C1 segment of cervical spinal cord (tissue), 14 donors: Measurements from ENCODE around the gene PKD1L1.

Experiments
- DNase-seq, 14 donors: peaks; one replicate each; lab custom pipeline; 2025; lab: John Stamatoyannopoulos, UW

The PKD1L1 gene

DNA sequence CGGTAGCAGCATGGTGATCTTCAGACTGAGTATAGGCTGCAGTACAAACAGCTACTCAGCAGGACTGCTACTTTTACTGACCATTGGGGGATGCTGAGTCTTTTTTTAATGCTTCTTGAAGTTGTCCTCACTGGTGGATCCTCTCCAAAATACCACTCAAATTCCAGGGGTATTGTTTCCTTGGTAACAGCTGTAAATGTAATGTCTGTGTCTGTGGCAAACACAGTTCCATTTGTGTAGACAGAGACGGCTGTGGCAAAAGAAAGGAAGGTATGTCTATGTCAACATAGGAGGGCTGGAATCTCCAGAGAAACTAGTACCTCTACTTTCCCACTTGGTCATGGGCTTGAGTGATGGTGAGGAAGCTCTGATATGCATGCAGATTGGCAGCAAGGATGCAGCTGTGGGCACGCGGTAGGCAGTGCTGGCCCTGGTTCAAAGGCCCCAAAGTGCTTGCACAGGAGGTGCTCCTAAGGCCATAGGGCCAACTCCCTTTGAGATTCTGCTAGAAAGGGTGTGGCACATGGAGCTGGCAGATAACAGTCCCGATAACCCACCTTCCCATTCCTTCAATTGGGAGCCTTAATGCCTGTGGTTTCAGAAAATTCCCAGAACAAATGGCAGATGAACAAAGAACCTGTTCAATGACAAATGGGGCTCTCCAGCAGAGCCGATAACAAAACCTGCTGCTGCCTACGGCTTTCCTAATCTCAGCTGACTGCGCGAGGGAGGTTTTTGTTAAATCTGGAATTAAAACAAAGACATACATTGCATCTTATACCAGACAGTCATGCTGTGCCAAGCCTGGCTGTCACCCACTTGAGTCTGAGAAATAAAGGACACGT is 43.0 kb downstream of the PKD1L1 start:
- no peak for DNase-seq

DNA sequence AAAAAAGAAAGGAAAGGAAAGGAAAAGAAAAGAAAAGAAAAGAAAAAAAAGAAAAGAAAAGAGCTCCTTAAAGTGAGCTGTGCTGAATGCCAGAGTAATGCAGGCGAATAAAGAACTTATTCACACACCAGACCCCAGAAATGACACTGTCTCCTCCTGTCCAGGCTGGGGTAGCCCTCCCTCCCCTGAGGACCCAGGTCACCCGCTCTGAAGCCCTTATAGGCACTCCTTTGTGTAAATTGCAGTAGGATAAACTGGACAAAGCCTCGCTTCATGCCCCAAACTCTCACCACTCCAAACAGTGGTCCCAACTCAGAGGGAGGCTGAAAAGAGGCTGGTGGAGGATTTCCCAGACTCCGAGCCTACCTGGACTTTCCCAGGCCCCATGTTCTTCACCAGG is 46.3 kb downstream of the PKD1L1 start:
- no peak for DNase-seq

DNA sequence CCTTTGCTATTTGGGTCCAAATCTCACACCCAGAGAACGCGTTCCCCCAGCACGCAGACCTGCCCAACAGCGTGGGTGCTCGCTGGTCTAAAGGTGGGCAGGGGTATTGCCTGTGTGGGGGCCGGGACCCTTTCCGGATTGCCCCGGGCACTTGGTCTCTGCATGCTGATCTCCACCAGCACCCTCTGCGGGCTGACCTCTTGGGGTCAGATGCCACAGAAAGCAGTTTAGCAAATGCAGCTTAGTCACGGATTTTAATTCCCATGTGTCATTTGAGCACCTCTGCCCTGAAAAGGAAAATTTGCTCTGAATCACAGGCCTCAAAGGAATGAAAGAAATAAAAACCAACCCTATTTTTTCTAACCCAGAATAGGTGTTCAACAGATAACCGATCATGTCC is 46.7 kb downstream of the PKD1L1 start:
- DNase-seq, result no peak

DNA sequence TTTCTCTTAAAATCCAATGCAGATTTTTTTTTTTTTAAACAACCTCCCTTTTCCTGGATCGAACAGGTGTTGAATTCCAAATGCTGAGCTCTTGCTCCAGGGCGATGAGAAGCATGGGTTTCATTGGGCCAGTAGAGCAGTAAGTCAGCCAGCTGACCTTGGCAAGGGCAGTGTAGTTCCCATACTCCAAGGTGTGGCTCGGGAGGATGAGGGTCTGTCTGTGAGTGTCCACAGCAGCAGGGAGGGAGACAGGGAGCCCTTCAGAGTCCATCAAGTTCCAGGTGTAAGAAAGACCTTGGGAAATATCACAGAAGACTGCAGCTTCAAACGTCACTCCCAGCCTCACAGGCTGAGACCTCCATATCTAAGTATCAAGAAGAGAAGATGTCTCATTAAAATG is 50.4 kb downstream of the PKD1L1 start:
- DNase-seq, result no peak

- DNase-seq, result no peak
These were observed 51.4 kb downstream of the PKD1L1 start for GRCh38 chr7:47896809-47897423.

GRCh38 chr7:47895026-47895425 is 53.2 kb downstream of the PKD1L1 start:
- DNase-seq, result no peak

GRCh38 chr7:47893721-47894365 is 54.4 kb downstream of the PKD1L1 start:
- no peak for DNase-seq

DNA sequence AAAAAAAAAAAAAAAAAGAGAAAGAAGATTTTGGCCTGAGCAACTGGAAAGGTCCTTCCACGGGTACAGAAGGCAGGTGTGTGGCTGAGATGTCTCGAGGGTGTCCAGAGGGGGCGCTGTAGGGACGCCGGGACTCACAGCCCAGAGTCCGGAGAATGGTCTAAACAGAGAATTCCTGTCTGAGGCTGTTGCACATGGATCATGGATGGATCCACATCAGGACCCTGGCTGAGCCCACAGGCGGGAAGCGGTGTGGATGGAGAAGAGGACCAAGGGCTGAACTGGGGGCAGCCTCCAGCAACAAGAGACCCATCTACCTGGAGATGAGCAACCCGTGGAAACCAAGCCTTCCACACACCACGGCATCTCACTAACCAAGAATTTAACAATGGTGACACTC is 55.0 kb downstream of the PKD1L1 start:
- no peak for DNase-seq

DNA sequence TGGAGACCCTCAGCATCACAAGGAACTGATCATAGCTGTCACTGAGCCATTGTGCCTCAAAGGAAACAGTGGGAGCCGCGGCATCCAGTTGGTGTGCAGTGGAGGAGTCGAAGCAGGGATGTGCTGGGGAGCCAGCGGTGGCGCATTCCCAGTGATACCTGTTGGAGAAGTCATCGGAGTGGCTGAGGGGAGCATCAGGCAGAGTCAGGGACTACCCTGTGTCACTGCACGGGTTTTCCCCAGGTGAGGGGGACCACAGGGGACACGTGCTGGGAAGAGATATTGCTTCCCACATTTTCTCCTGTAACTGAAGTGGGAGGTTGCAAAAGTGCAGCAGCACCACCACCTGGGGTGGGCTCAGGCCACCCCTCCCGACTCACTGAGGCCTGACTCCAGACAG is 57.7 kb downstream of the PKD1L1 start:
- DNase-seq, result no peak

GRCh38 chr7:47890125-47890524 is 58.1 kb downstream of the PKD1L1 start:
- DNase-seq, result no peak

DNA sequence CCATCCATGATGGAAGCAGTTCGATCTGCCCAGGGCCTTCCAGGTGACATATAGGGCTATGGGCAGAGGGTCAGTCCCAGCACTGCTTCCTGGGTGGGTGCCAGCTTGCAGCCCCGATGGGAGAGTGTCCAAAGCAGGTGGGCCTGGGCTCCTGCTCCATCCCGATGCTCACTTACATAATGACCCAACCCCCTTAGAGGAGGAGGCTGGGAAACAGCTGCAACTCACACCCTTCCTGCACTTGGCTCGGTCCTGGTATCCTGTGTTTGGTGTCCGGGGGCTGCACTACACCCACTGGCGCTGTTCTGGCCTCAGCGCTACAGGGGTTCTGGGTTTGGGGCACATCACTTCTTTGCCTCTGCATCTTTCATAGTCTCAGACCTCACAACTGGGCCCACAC is 58.5 kb downstream of the PKD1L1 start:
- no peak for DNase-seq

- no peak for DNase-seq
These were observed 59.6 kb downstream of the PKD1L1 start for GRCh38 chr7:47888371-47889265.

- DNase-seq, result no peak
These were observed 61.1 kb downstream of the PKD1L1 start for GRCh38 chr7:47887016-47887640.

DNA sequence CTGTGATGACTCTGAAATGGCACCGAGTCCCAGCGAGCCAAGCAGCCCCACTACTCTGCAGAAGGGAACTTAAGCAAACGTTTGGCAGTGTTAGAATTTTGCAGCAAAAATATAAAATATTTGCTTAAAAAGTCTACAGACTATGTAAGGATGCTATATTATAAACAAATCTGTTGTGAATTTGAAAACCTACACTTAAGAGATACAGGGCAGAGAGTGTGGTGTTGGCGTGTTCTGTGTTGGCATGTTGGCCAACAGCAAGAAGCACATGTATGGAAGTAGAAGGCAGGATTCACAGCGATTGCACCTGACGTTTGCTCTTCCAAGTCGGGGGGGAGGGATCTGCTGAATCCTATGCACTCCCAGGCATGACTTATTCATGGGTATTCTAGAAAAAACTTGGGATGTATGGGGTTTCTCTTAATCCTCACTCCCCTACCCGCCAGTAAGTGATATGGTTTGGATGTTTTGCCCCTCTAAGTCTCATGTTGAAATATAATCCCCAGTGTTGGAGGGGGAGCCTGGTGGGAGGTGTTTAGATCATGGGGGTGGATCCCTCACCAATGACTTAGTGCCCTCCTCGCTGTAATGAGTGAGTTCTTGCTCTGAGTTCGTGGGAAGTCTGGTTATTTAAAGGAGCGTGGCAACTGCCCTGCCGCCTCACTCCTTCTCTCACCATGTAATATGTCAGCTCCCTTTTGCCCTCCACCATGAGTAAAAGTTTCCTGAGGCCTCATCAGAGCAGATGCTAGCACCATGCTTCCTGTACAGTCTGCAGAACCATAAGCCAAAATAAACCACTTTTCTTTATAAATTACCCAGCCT is 62.1 kb downstream of the PKD1L1 start:
- no peak for DNase-seq

GRCh38 chr7:47885309-47885986 is 62.8 kb downstream of the PKD1L1 start:
- no peak for DNase-seq

- DNase-seq, result no peak
These were observed 63.6 kb downstream of the PKD1L1 start for GRCh38 chr7:47884675-47885074.

- DNase-seq, result no peak
These were observed 65.6 kb downstream of the PKD1L1 start for GRCh38 chr7:47882635-47883034.

- DNase-seq, result no peak
These were observed 67.0 kb downstream of the PKD1L1 start for GRCh38 chr7:47881256-47881655.

GRCh38 chr7:47878662-47879061 is 69.6 kb downstream of the PKD1L1 start:
- no peak for DNase-seq

- no peak for DNase-seq
These were observed 70.9 kb downstream of the PKD1L1 start for GRCh38 chr7:47877336-47877735.
